GM12874 (cell line): Measurements from ENCODE around the gene TAB3.

Source experiments
- TF ChIP-seq, protein P1 (sequence below): IDR thresholded peaks from 2 replicates; pipeline ENCODE4 v1.5.1; 2011; ENCODE audit warnings: low read depth, mild to moderate bottlenecking, control low read depth, low read length, moderate library complexity; ENCODE audit not compliant: insufficient read depth

Gene TAB3

DNA sequence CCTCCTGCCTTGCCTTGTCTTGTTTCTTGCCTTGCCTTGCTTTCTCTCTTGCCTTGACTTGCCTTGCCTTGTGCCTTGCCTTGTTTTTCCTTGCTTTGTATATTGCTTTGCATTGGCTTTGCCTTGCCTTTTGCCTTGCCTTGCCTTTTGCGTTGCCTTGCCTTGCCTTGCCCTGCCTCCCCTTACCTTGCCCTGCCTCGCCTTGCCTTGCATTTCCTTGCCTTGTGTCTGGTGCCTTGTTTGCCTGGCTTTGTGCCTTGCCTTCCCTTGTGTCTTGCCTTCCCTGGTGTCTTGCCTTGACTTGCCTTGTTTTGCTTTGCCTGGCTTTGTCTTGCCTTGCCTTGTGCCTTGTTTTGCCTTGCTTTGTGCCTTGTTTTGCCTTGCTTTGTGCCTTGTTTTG is 89.7 kb downstream of the TAB3 start:
- TF ChIP-seq, protein P1, sequence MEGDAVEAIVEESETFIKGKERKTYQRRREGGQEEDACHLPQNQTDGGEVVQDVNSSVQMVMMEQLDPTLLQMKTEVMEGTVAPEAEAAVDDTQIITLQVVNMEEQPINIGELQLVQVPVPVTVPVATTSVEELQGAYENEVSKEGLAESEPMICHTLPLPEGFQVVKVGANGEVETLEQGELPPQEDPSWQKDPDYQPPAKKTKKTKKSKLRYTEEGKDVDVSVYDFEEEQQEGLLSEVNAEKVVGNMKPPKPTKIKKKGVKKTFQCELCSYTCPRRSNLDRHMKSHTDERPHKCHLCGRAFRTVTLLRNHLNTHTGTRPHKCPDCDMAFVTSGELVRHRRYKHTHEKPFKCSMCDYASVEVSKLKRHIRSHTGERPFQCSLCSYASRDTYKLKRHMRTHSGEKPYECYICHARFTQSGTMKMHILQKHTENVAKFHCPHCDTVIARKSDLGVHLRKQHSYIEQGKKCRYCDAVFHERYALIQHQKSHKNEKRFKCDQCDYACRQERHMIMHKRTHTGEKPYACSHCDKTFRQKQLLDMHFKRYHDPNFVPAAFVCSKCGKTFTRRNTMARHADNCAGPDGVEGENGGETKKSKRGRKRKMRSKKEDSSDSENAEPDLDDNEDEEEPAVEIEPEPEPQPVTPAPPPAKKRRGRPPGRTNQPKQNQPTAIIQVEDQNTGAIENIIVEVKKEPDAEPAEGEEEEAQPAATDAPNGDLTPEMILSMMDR = no peak

DNA sequence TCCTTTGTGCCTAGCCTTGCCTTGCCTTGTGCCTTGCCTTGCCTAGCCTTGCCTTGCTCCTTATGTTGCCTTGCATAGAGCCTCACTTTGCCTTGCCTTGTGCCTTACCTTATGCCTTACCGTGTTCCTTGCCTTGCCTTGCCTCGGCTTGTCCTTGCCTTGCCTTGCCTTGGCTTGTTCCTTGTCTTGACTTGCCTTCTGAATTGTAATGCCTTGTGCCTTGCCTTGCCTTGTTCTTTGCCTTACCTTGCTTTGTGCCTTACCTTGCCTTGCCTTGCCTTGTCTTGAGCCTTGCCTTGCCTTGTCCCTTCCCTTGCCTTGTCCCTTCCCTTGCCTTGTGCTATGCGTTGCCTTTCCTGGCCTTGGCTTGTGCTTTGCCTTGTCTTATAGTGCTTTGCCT is 90.2 kb downstream of the TAB3 start:
- TF ChIP-seq, protein P1 = no peak

GRCh38 chrX:30795981-30796958 is 92.8 kb downstream of the TAB3 start:
- TF ChIP-seq, protein P1 = no peak

GRCh38 chrX:30794497-30794896 is 94.6 kb downstream of the TAB3 start:
- TF ChIP-seq, protein P1 = no peak

DNA sequence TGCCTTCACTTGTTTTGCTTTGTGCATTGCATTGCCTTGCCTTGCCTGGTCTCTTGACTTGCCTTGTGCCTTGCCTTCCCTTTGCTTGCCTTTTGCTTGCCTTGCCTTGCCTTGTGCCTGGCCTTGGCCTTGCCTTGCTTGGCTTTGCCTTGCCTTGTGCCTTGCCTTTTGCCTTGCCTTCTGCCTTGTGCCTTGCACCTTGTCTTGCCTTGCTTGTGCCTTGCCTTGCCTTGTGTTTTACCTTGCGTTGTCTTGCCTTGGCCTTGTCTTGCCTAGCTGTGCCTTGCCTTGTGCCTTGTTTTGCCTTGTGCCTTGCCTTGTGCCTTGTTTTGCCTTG is 95.3 kb downstream of the TAB3 start:
- TF ChIP-seq, protein P1 = no peak

DNA sequence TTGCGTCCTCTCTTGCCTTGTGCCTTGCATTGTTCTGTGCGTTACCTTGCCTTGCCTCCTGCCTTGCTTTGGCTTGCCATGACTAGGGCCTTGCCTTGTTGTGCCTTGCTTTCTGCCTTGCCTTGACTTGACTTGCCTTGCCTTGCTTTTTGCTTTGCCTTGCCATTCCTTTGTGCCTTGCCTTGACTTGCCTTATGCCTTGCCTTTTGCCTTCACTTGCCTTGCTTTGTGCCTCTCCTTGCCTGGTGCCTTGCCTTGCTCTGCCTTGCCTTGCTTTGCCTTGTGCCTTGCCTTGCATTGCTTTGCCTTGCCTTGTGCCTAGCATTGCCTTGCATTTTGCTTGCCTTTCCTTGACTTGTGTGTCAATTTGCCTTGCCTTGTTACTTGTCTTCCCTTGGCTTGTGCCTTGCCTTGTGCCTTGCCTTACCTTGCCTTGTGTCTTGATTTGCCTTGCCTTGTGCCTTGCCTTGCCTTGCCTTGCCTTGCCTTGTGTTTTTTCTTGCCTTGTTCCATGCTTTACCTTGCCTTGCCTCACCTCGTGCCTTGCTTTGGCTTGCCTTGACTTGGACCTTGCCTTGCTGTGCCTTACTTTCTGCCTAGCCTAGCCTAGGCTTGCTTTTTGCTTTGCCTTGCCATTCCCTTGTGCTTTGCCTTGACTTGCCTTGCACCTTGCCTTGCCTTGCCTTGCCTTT is 95.8 kb downstream of the TAB3 start:
- TF ChIP-seq, protein P1 = no peak
